SK-N-MC (cell line): ENCODE data around the gene DHODH.

Experiments used
- EZH2 ChIP-seq: fragments of 200-600 bp; sonication (generic); IDR thresholded peaks from one replicate; pipeline ENCODE4 v1.6.1; 2017; ENCODE audit warnings: antibody characterized with exemption
- FOXP2 ChIP-seq: optimal IDR thresholded peaks from 2 replicates; pipeline ENCODE3; 2011; ENCODE audit warnings: mild to moderate bottlenecking, moderate library complexity; ENCODE audit not compliant: insufficient read depth; ENCODE audit errors: extremely low read length, control extremely low read depth
- POLR2AphosphoS5 ChIP-seq: IDR thresholded peaks from 2 replicates; pipeline ENCODE4 v1.6.1; 2012; ENCODE audit warnings: mild to moderate bottlenecking, low read depth, low read length, borderline replicate concordance

GRCh38 chr16:72036098-72036497 lies 27.6 kb downstream of the DHODH start:
- TF ChIP-seq EZH2 (no peak), POLR2AphosphoS5 (no peak), FOXP2 (no peak)
